ENCODE data around the gene TOP3A. TPM values are rescaled to one million over a fixed set of nuclear protein-coding genes. Genes with fewer than 3 reads are reported as not detected.

Gene TOP3A
- total and polyA plus RNA-seq, 4 experiments from 2014 or later, result 6.2 to 55.2 (median 31.5) TPM

DNA sequence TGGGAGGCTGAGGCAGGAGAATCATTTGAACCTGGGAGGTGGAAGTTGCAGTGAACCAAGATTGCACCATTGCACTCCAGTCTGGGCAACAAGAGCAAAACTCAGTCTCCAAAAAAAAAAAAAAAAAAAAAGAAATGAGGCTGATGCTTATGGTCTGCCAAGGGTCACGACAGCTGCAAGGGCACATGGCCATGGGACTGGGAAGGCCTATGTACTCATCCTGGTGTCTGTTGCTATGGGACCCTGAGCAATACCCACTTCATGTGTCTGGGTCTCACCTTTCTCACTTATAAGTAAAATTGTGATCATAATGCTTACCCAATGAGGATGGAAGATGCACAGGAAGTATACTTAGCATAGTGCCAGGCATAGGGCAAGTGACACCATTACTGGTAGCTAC, 37.7 kb downstream of the TOP3A start:
- H3K4me3 ChIP-seq (ENCODE audit: low read length in 2 of 2), result no peak overlapping the region
- no peaks in the 10 kb centered on the region for H3K4me1 ChIP-seq (ENCODE audit: insufficient read depth, low read length)
- POLR2A ChIA-PET (ENCODE audit: partially characterized antibody), result no interaction called here
- Mint-ChIP-seq H3K4me1 (no peaks in the 10 kb centered on the region), H3K27me3 (no peaks in the 10 kb centered on the region), H3K36me3 (peaks cover 12 to 42% of the 10 kb centered on the region in 2 donors), H3K9me3 (no peaks in the 10 kb centered on the region), H3K4me3 (no peak overlapping the region), H3K27ac (no peak overlapping the region)
- intact Hi-C loops (cut with micrococcal nuclease), result no loop called here
- no peaks in the 10 kb centered on the region for H3K9me3 ChIP-seq (ENCODE audit: control insufficient read depth in 1 of 2, low read length in 2 of 2)
- peaks cover 47% of the 10 kb centered on the region for H3K36me3 ChIP-seq (ENCODE audit: insufficient read depth, low read length)
- no peaks in the 10 kb centered on the region for H3K27me3 ChIP-seq (ENCODE audit: insufficient read depth, low read length)
- DNase-seq, result no peak
- CTCF ChIA-PET (ENCODE audit: partially characterized antibody), result no interaction called here
- H3K27ac ChIP-seq (ENCODE audit: low read depth, low read length), result no peak overlapping the region

DNA sequence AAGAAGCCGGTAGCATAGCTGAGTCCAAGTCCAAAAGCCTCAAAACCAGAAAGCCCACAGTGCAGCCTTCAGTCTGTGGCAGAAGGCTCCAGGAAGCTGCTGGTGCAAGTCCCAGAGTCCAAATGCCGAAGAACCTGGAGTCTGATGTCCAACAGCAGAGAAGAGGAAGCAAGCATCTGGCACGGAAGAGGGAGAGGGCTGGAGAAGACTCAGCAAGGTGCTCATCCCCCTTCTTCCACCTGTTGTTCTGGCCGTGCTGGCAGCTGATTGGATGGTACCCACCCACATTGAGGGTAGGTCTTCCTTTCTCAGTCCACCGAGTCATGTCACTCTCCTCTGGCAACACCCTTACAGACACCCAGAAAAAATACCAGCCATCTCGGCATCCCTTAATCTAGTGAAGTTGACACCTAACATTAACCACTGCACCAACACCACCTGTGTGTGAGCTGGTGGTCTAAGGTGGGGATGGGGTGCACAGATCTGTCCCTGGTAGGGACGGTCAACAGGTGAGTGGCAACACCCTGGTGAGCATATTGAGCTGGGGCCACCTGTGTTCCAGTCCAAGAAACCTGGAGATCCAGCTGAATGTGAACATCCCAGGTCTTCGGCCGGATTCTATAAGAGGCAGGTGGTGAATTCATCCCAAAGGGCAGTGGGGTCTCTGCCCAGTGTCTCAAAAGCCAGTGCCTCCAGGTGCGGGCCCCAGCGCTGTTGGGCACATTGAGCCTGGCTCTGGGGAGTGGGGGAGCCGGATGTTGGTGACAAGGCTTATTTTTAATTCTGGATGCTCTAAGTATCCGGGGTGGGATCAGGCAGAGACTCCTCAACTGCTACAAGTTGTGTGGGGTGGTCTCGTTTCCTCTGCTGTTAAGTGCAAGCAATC, 44.5 kb downstream of the TOP3A start:
- Mint-ChIP-seq H3K27ac (peak overlapping the region in 2 of 7 donors; percentile 24 to 35), H3K27me3 (no peaks in the 10 kb centered on the region), H3K4me3 (no peak overlapping the region), H3K36me3 (peaks cover 0 to 4% of the 10 kb centered on the region in 2 donors), H3K9me3 (peaks cover 0 to 1% (median 0%) of the 10 kb centered on the region in 8 donors), H3K4me1 (peaks cover 1 to 11% (median 6%) of the 10 kb centered on the region in 4 donors)
- H3K4me1 ChIP-seq (ENCODE audit: insufficient read depth, low read length), result no peaks in the 10 kb centered on the region
- CTCF ChIA-PET (ENCODE audit: partially characterized antibody), result no interaction called here
- no peaks in the 10 kb centered on the region for H3K36me3 ChIP-seq (ENCODE audit: insufficient read depth, low read length)
- H3K9me3 ChIP-seq (ENCODE audit: control insufficient read depth in 1 of 2, low read length in 2 of 2), result no peaks in the 10 kb centered on the region
- no peak overlapping the region for H3K4me3 ChIP-seq (ENCODE audit: low read length in 2 of 2)
- no peaks in the 10 kb centered on the region for H3K27me3 ChIP-seq (ENCODE audit: insufficient read depth, low read length)
- no peak overlapping the region for H3K27ac ChIP-seq (ENCODE audit: low read depth, low read length)
- POLR2A ChIA-PET (ENCODE audit: partially characterized antibody), result interaction anchor here (1.1 kb wide), 1 partner anchor 93 kb away, joined by 3 read pairs; the partner anchor contains the start of gene SHMT1
- no peak for DNase-seq
- intact Hi-C loops (cut with micrococcal nuclease), result no loop called here

DNA sequence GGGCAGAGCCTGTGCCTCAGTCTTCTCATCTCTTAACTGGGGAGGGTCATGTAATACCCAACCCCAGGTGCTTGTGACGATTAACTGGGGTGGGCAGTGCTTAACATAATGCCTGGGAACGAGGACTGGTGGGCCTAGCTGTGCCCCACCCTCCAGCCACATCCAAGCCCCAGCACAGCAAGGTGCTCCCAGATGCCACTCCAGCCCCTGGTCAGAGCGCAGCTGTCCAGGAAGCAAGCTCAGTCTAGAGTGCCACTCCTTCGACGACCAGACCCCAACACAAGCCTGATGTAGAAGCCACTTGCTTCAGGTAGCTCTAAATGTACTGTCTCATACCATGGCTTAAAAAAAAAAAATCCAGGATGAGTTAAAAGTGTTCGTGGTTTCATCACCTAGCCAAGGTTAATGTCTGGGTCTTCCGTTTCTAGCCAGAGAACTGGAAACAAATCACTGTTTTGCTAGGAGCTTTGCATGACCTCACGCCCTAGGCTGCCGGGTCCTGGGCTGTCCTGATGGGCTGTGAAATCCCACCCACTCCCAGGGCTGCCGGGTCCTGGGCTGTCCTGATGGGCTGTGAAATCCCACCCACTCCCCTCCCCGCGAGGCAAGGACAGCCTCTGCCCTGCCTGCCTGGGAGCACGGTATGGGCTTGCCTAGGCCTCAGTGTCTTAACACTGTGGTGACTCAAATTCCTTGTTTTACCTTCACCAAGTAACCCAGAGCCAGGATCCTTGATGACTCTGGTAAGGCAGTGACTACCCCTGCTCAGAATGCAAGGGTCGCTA, 46.7 kb downstream of the TOP3A start:
- Mint-ChIP-seq H3K9me3 (peaks cover 0 to 1% (median 0%) of the 10 kb centered on the region in 8 donors), H3K36me3 (peaks cover 3 to 5% of the 10 kb centered on the region in 2 donors), H3K27me3 (no peaks in the 10 kb centered on the region), H3K4me3 (peak overlapping the region in 1 of 8 donors; percentile 17), H3K27ac (peak overlapping the region in 2 of 7 donors; percentile 35 to 52), H3K4me1 (peaks cover 1 to 11% (median 6%) of the 10 kb centered on the region in 4 donors)
- CTCF ChIA-PET (ENCODE audit: partially characterized antibody), result interaction anchor here (1.5 kb wide), 1 partner anchor 20 kb away, joined by 8 read pairs; no protein-coding TSS in a partner anchor
- intact Hi-C loops (cut with micrococcal nuclease), result no loop called here
- Histone ChIP-seq H3K27ac (ENCODE audit: low read depth, low read length) (no peak overlapping the region), H3K27me3 (ENCODE audit: insufficient read depth, low read length) (no peaks in the 10 kb centered on the region), H3K9me3 (ENCODE audit: control insufficient read depth in 1 of 2, low read length in 2 of 2) (no peaks in the 10 kb centered on the region), H3K36me3 (ENCODE audit: insufficient read depth, low read length) (peaks cover 19% of the 10 kb centered on the region), H3K4me1 (ENCODE audit: insufficient read depth, low read length) (no peaks in the 10 kb centered on the region), H3K4me3 (ENCODE audit: low read length in 2 of 2) (no peak overlapping the region)
- DNase-seq, result no peak
- POLR2A ChIA-PET (ENCODE audit: partially characterized antibody), result interaction anchor here (0.7 to 0.8 kb wide), 2 partner anchors 44 to 95 kb away, joined by 3 read pairs; partner anchors contain the start of gene SHMT1

DNA sequence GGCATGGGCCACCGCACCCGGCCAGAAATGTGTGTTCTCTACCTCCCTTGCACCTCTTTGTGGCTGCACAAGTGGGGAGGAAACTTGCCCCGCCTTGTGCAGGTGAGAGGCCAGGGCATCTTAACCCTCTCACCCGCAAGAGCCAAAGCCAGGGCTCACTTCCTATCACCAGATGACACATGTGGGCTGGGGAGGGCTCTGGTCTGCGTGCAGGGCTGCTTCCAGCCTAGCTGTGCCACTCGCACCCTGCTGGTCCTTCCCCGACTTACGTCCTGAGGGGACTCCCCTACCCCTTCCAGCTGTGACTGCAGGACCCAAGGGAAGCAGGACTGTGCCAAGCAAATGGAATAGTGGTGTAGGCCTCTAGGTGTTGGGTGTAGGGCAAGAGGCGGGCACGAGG, 47.4 kb downstream of the TOP3A start:
- Mint-ChIP-seq H3K4me3 (no peak overlapping the region), H3K4me1 (peaks cover 1 to 11% (median 8%) of the 10 kb centered on the region in 4 donors), H3K9me3 (peaks cover 0 to 1% (median 0%) of the 10 kb centered on the region in 8 donors), H3K27me3 (no peaks in the 10 kb centered on the region), H3K36me3 (peaks cover 4 to 7% of the 10 kb centered on the region in 2 donors), H3K27ac (no peak overlapping the region)
- H3K27me3 ChIP-seq (ENCODE audit: insufficient read depth, low read length), result no peaks in the 10 kb centered on the region
- intact Hi-C loops (cut with micrococcal nuclease), result no loop called here
- peaks cover 21% of the 10 kb centered on the region for H3K36me3 ChIP-seq (ENCODE audit: insufficient read depth, low read length)
- H3K4me3 ChIP-seq (ENCODE audit: low read length in 2 of 2), result no peak overlapping the region
- no peaks in the 10 kb centered on the region for H3K9me3 ChIP-seq (ENCODE audit: control insufficient read depth in 1 of 2, low read length in 2 of 2)
- H3K4me1 ChIP-seq (ENCODE audit: insufficient read depth, low read length), result peaks cover 3% of the 10 kb centered on the region
- CTCF ChIA-PET (ENCODE audit: partially characterized antibody), result interaction anchor here (1.5 kb wide), 1 partner anchor 19 kb away, joined by 8 read pairs; no protein-coding TSS in a partner anchor
- DNase-seq, result no peak
- POLR2A ChIA-PET (ENCODE audit: partially characterized antibody), result no interaction called here
- H3K27ac ChIP-seq (ENCODE audit: low read depth, low read length), result no peak overlapping the region

DNA sequence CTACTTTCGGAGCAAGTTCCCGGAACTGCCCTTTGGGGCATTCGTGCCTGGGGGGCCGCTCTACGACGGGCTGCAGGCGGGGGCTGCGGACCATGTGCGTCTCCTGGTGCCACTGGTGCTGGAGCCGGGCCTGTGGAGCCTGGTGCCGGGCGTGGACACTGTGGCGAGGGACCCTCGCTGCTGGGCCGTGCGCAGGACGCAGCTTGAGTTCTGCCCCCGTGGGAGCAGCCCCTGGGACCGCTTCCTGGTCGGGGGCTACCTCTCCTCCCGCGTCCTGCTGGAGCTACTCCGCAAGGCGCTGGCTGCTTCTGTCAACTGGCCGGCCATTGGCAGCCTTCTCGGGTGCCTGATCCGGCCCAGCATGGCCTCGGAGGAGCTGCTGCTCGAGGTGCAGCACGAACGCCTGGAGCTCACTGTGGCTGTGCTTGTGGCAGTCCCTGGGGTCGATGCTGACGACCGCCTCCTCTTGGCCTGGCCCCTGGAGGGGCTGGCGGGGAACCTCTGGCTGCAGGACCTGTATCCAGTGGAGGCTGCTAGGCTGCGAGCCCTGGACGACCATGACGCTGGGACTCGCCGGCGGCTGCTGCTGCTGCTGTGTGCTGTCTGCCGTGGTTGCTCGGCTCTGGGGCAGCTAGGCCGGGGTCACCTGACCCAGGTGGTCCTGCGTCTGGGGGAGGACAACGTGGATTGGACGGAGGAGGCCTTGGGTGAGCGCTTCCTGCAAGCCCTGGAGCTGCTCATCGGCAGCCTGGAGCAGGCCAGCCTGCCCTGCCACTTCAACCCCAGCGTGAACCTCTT, 50.7 kb downstream of the TOP3A start:
- H3K4me1 Mint-ChIP-seq, result peaks cover 14 to 35% (median 23%) of the 10 kb centered on the region in 4 donors
- no peaks in the 10 kb centered on the region for H3K9me3 ChIP-seq (ENCODE audit: control insufficient read depth in 1 of 2, low read length in 2 of 2)
- no peak overlapping the region for H3K4me3 ChIP-seq (ENCODE audit: low read length in 2 of 2)
- H3K9me3 Mint-ChIP-seq, result no peaks in the 10 kb centered on the region
- H3K36me3 ChIP-seq (ENCODE audit: insufficient read depth, low read length), result peaks cover 21% of the 10 kb centered on the region
- H3K4me1 ChIP-seq (ENCODE audit: insufficient read depth, low read length), result peaks cover 27% of the 10 kb centered on the region
- CTCF ChIA-PET (ENCODE audit: partially characterized antibody), result interaction anchor here (1.0 to 1.9 kb wide), 2 partner anchors 15 to 24 kb away, joined by 4 to 6 read pairs; no protein-coding TSS in a partner anchor
- no peak for DNase-seq
- H3K36me3 Mint-ChIP-seq, result peaks cover 4 to 10% of the 10 kb centered on the region in 2 donors
- intact Hi-C loops (cut with micrococcal nuclease), result no loop called here
- H3K27me3 Mint-ChIP-seq, result no peaks in the 10 kb centered on the region
- POLR2A ChIA-PET (ENCODE audit: partially characterized antibody), result no interaction called here
- H3K27ac Mint-ChIP-seq, result no peak overlapping the region
- no peak overlapping the region for H3K27ac ChIP-seq (ENCODE audit: low read depth, low read length)
- no peak overlapping the region for H3K4me3 Mint-ChIP-seq
- H3K27me3 ChIP-seq (ENCODE audit: insufficient read depth, low read length), result no peaks in the 10 kb centered on the region

DNA sequence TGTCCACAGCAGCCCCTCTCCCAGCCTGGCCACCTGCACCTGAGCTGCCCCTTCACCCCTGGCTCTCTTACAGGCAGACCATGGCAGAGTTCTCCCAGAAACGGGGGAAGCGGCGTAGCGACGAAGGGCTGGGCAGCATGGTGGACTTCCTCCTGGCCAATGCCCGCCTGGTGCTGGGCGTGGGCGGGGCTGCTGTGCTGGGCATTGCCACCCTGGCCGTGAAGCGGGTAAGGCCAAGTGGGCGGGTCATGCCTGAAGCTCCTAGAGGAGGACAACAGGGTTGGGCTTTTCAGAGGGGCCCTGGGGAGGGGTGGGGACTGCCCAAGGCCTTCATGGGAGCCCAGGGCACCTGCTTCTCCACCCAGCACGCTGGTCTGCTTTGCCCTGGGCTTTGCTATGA, 52.2 kb downstream of the TOP3A start:
- H3K36me3 Mint-ChIP-seq, result peaks cover 4 to 13% of the 10 kb centered on the region in 2 donors
- H3K27ac ChIP-seq (ENCODE audit: low read depth, low read length), result no peak overlapping the region
- H3K36me3 ChIP-seq (ENCODE audit: insufficient read depth, low read length), result peaks cover 21% of the 10 kb centered on the region
- H3K27ac Mint-ChIP-seq, result peak overlapping the region in 1 of 7 donors; percentile 89
- no peaks in the 10 kb centered on the region for H3K9me3 Mint-ChIP-seq
- ChIA-PET POLR2A (ENCODE audit: partially characterized antibody) (no interaction called here), CTCF (ENCODE audit: partially characterized antibody) (interaction anchor here (1.0 to 1.9 kb wide), 3 partner anchors 14 to 363 kb away, joined by 3 to 6 read pairs (median 4); no protein-coding TSS in a partner anchor)
- H3K4me3 Mint-ChIP-seq, result peak overlapping the region in 2 of 8 donors; percentile 82 to 90
- DNase-seq, result no peak
- no peaks in the 10 kb centered on the region for H3K9me3 ChIP-seq (ENCODE audit: control insufficient read depth in 1 of 2, low read length in 2 of 2)
- H3K4me3 ChIP-seq (ENCODE audit: low read length in 2 of 2), result no peak overlapping the region
- no peaks in the 10 kb centered on the region for H3K27me3 ChIP-seq (ENCODE audit: insufficient read depth, low read length)
- peaks cover 13 to 39% (median 25%) of the 10 kb centered on the region in 4 donors for H3K4me1 Mint-ChIP-seq
- intact Hi-C loops (cut with micrococcal nuclease), result no loop called here
- peaks cover 32% of the 10 kb centered on the region for H3K4me1 ChIP-seq (ENCODE audit: insufficient read depth, low read length)
- H3K27me3 Mint-ChIP-seq, result no peaks in the 10 kb centered on the region
